GM19467 (cell line): ENCODE results near the gene ACVR1.

Experiments used
- ATAC-seq: cut with Tn5 transposase; IDR thresholded peaks from one replicate; pipeline ENCODE4 v1.9.1; 2021; ENCODE audit warnings: mild to moderate bottlenecking, moderate library complexity; ENCODE audit not compliant: unreplicated experiment

The ACVR1 gene

GRCh38 chr2:157876066-157876785 lies at the start of gene ACVR1:
Gene ACVR1, minus strand, starts transcription at chr2:157876330. Its CDS starts 76,837 bp downstream, at chr2:157799493.
- peak; percentile 80 for ATAC-seq

GRCh38 chr2:157925071-157925470 lies 48.9 kb upstream of the ACVR1 start:
- no peak for ATAC-seq

- ATAC-seq = no peak
These were observed 47.6 kb upstream of the ACVR1 start for GRCh38 chr2:157923598-157924217.

DNA sequence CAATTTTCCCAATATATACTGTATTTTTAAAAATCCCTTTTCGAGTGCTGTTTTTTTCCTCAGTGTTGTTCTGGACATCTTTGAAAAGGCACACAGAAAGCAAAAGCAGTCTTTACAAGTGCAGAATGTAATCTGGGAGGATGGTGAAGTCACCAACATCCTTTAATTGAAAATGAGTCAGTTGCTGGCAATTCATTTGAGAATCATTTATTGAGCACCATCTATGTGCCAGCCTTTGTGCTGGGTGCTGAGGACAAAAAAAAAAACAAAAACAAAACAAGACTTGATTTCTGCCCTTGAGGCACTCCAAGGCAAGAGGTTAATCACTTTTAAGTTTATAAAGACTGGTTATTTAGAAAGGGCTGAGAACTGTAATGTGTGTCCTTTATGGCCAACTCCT lies 46.7 kb upstream of the ACVR1 start:
- ATAC-seq = no peak

- no peak for ATAC-seq
These were observed 46.2 kb upstream of the ACVR1 start for GRCh38 chr2:157922336-157922735.

GRCh38 chr2:157920736-157921135 lies 44.6 kb upstream of the ACVR1 start:
- ATAC-seq = no peak

GRCh38 chr2:157919181-157919580 lies 43.1 kb upstream of the ACVR1 start:
- no peak for ATAC-seq

DNA sequence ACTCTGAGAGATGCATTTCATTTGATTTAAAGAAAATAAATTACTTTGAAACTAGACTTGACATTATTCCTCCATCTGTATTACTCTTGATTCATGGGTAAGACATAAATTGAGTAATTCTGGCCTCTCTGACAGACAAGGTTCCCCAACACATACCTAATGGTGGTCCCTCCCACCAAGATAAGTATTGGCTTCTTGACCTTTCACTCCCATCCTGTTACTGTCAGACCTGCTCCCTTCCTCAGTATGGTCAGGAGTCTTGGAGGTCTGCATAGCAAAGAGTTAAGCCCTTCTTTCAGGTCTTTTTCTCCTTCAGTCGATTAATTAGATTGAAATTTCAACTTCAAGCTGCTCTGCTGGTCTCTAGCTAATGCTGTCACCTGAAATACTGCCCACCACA lies 42.2 kb upstream of the ACVR1 start:
- no peak for ATAC-seq

- ATAC-seq = no peak
These were observed 35.6 kb upstream of the ACVR1 start for GRCh38 chr2:157911750-157912149.

GRCh38 chr2:157911246-157911645 lies 35.1 kb upstream of the ACVR1 start:
- ATAC-seq = no peak

GRCh38 chr2:157905092-157905491 lies 29.0 kb upstream of the ACVR1 start:
- ATAC-seq = no peak

- ATAC-seq = no peak
These were observed 27.5 kb upstream of the ACVR1 start for GRCh38 chr2:157903626-157904025.

GRCh38 chr2:157903151-157903550 lies 27.0 kb upstream of the ACVR1 start:
- no peak for ATAC-seq

DNA sequence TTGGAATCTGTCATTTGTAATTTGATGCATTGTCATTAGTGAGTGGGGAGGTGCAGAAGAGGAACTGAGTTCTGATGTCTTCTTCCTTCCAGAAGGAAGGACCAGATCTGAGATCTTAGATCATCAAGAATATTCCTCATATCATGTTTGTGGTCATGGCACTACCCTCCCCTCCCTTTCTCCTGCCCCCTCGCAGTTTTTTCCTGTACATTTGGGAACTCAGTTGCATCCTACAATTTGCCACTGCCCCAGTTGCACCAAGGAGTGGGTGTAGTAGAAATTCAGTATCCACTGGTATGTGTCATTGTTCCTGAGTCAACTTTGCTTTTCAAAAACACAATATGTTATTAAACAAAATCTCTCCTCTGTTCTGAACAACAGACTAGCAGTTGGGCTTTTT lies 26.6 kb upstream of the ACVR1 start:
- ATAC-seq = no peak

DNA sequence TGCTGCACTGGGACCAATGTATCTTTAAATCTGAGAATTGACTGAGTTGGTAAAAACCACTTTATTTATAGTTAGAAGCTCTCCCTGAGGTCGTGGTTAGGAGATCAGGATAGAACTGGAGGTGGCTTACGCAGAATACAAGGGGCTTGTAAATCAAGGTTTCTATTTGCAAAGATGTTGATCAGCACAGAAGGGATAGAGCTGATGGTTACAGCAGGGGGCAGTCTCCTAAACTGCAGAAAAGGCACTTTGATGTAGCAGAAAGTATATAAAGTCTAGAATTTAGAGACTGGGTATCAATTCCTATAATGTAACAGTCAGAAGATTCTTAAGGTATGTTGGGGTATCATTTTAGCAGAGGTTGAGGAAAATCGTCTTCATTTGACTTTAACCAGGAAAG lies 25.2 kb upstream of the ACVR1 start:
- ATAC-seq = no peak

DNA sequence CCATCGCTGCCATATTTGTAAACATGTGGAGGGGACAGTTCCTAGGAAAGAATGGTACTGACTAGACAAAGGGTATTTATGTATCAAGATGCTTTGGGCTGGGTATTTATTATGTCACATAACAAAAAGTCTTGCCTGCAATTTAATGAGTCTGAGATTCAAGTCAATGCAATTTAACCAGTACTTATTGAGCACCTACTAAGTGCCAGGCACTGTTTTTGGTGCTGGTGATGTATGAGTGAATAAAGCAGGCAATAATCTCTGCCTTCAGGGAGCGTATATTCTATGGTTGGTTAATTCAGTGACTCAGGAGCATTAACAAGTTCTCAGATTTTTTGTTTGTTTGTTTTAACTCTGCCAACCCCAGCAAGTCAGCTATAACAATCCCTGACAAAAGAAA lies 24.6 kb upstream of the ACVR1 start:
- ATAC-seq = no peak

GRCh38 chr2:157900203-157900602 lies 24.1 kb upstream of the ACVR1 start:
- ATAC-seq = no peak

- peak; percentile 85 for ATAC-seq
These were observed 23.2 kb upstream of the ACVR1 start for GRCh38 chr2:157899125-157899839.

DNA sequence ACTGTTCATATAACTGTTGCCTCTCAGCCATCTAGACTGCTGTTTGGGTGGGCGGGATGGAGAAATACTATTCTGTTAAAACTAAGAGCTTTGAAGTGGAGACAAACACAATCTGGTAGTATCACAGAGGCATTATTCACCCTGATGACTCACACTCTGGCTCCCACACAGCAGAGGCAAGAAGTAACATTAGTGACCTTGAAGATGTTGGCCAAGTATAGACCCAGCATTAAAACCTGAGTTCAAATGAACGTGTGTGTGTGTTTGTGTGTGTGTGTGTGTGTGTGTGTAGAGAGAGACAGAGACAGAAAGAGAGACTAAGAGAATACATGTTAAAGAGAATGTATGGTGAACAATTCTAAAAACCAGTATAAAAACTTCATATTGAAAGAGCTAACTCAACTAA lies 22.5 kb upstream of the ACVR1 start:
- no peak for ATAC-seq

GRCh38 chr2:157897106-157897971 lies 21.2 kb upstream of the ACVR1 start:
- peak; percentile 54 for ATAC-seq

GRCh38 chr2:157895531-157895930 lies 19.4 kb upstream of the ACVR1 start:
- no peak for ATAC-seq
